Endodermal cell (in vitro differentiated cells): ENCODE data around the gene PDHB. TPM values are rescaled to one million over a fixed set of nuclear protein-coding genes. Genes with fewer than 3 reads are reported as not detected.

ENCODE experiments used
- DNase-seq: peaks from one replicate; pipeline ENCODE4 v3.0.0-alpha.2; 2017
- H3K27ac ChIP-seq: 2 replicates; pipeline ENCODE4 v1.5.1; 2013; ENCODE audit warnings: mild to moderate bottlenecking, low read depth, low read length, moderate library complexity
- H3K27me3 ChIP-seq: 2 replicates; pipeline ENCODE4 v1.6.1; 2013; ENCODE audit warnings: mild to moderate bottlenecking, low read length, moderate library complexity; ENCODE audit not compliant: insufficient read depth, control insufficient read depth, poor library complexity, severe bottlenecking
- H3K36me3 ChIP-seq: 2 replicates; pipeline ENCODE4 v1.7.0; 2013; ENCODE audit warnings: mild to moderate bottlenecking, low read length, moderate library complexity; ENCODE audit not compliant: control insufficient read depth, insufficient read depth
- H3K4me1 ChIP-seq: one replicate; pipeline ENCODE4 v1.7.0; 2013; ENCODE audit warnings: low read length; ENCODE audit not compliant: control insufficient read depth, insufficient read depth
- H3K4me3 ChIP-seq: 2 replicates; pipeline ENCODE4 v1.5.1; 2013; ENCODE audit warnings: mild to moderate bottlenecking, low read length, moderate library complexity
- H3K9ac ChIP-seq: 2 replicates; pipeline ENCODE4 v1.6.1; 2013; ENCODE audit warnings: mild to moderate bottlenecking, low read length, moderate library complexity; ENCODE audit not compliant: poor library complexity, severe bottlenecking; ENCODE audit errors: extremely low read depth
- H3K9me3 ChIP-seq: 2 replicates; pipeline ENCODE4 v1.6.1; 2013; ENCODE audit warnings: mild to moderate bottlenecking, low read length, moderate library complexity; ENCODE audit not compliant: control insufficient read depth
- H3K27ac Mint-ChIP-seq: 2 replicates; pipeline ENCODE4 v1.8.0; 2020; ENCODE audit warnings: mixed read lengths
- H3K27me3 Mint-ChIP-seq: 2 replicates; pipeline ENCODE4 v1.8.0; 2021; ENCODE audit warnings: mild to moderate bottlenecking, mixed read lengths; ENCODE audit not compliant: insufficient read depth
- H3K36me3 Mint-ChIP-seq: 2 replicates; pipeline ENCODE4 v1.8.0; 2020; ENCODE audit warnings: low read depth, mixed read lengths
- H3K4me1 Mint-ChIP-seq: 2 replicates; pipeline ENCODE4 v1.8.0; 2020; ENCODE audit warnings: mixed read lengths
- H3K4me3 Mint-ChIP-seq: 2 replicates; pipeline ENCODE4 v1.8.0; 2020; ENCODE audit warnings: mild to moderate bottlenecking, moderate library complexity, mixed read lengths
- H3K9me3 Mint-ChIP-seq: 2 replicates; pipeline ENCODE4 v1.8.0; 2020; ENCODE audit warnings: mild to moderate bottlenecking, mixed read lengths
- CTCF ChIP-seq: fragments of 200-600 bp; sonication (generic); conservative IDR thresholded peaks from 2 replicates; pipeline ENCODE4 v1.5.0; 2021; ENCODE audit warnings: antibody characterized with exemption, mild to moderate bottlenecking
- WGBS, 2 experiments: methylation state at CpG; one replicate each; pipeline versions ENCODE4 v1.1.5 to v1.1.7; 2013; ENCODE audit warnings: missing lambda C conversion rate in 2 of 2, mixed read lengths in 1 of 2; ENCODE audit not compliant: insufficient coverage in 1 of 2, insufficient read length in 1 of 2; 5-methylcytosine and 5-hydroxymethylcytosine counted together
- total RNA-seq, 2 donors: library from RNA; stranded (reverse); fragmentation: NEBNext Ultra II Directional in 1 of 2; extraction: Animal tissue kit (Norgen Biotek cat#: 25700) in 1 of 2; gene quantifications; 2 replicates in 1 of 2; 3 replicates in 1 of 2; pipeline ENCODE4 v1.2.1, GENCODE V29; 2021

The PDHB gene
- total RNA-seq, 2 donors from 2014 or later, result 127 to 159 TPM

DNA sequence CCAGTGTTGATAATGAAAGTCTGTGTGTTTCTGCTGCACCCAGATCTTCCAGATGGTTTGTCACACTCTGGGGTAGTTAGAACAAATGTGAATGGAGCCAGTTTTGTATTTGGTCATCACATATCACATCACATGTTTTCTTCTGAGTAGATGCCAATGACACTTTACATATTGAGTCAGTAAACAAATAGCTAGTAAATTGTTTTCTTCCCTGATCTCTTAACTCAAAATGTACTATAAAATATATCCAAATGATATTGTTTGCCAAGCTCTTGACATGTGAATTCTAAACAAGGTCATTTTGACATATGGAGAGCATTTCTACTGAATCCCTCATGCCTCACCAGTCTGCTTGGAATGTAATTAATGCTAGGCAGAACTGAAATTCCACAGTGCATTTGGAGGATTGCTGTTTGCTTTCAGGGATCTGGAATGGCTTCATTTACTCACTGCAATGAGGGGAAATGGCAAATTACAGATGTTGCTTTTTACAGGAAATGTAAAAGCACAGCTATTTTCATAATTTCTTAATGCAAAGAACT, 45.0 kb downstream of the PDHB start:
- Mint-ChIP-seq H3K27ac (no peak overlapping the region), H3K4me3 (no peak overlapping the region), H3K36me3 (peaks cover 2% of the 10 kb centered on the region), H3K27me3 (no peaks in the 10 kb centered on the region), H3K4me1 (peaks cover 52% of the 10 kb centered on the region), H3K9me3 (no peaks in the 10 kb centered on the region)
- Histone ChIP-seq H3K4me3 (no peak overlapping the region), H3K27ac (no peak overlapping the region), H3K27me3 (no peaks in the 10 kb centered on the region), H3K9ac (no peak overlapping the region), H3K9me3 (no peaks in the 10 kb centered on the region), H3K4me1 (peaks cover 5% of the 10 kb centered on the region), H3K36me3 (no peaks in the 10 kb centered on the region)
- no peak for DNase-seq
- no peak for TF ChIP-seq CTCF

DNA sequence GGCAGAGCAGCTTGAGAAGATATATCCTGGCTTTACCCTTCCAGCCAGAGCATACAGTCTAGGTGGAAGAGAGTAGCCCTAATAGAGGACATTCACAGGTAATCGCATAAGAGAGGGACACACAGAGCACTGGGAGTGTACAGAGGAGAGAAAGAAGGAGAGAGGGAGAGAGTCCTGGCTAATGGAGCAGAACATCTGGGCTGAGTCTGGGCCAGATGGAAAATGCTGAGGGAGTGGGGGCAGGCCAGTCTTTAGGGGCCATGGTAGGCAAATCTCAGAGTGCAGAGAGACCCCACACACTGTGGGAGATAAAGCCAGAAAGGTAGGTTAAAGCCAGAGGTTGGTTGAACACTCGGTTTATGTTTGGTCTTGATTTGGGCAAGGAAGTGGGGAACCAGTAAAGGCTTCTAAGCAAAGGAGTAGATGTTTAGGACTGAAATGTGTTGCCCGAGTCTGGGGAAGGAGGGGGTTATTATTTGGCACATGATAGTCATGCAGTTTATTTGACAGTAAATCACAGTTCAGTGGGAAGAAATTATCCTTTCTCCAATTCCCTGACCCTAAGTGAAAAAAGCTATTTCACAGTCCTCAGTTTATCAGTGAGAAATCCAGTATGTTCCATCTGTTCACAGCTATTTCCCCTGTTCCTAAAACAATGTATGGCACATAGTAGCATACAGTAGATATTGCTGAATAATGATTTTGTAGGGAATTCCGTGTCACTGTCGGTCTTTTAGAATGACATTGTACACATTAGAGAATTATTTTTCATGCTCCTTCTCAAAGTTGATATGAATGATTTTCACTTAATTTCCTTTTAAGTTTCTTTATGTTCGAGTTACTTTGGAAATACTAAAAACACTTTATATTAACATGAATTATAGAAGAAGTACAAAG, 45.7 kb downstream of the PDHB start:
- H3K27ac Mint-ChIP-seq, result peak overlapping the region; percentile 49
- no peaks in the 10 kb centered on the region for H3K36me3 ChIP-seq
- H3K4me3 ChIP-seq, result no peak overlapping the region
- 91 to 92% methylated on average over 2 to 5 of the region's 6 CpGs for WGBS, 2 experiments
- peaks cover 55% of the 10 kb centered on the region for H3K4me1 Mint-ChIP-seq
- no peaks in the 10 kb centered on the region for H3K27me3 ChIP-seq
- H3K9me3 Mint-ChIP-seq, result no peaks in the 10 kb centered on the region
- no peaks in the 10 kb centered on the region for H3K27me3 Mint-ChIP-seq
- H3K4me3 Mint-ChIP-seq, result no peak overlapping the region
- H3K36me3 Mint-ChIP-seq, result peaks cover 2% of the 10 kb centered on the region
- no peak for DNase-seq
- no peaks in the 10 kb centered on the region for H3K9me3 ChIP-seq
- no peak overlapping the region for H3K9ac ChIP-seq
- no peak for TF ChIP-seq CTCF
- H3K27ac ChIP-seq, result no peak overlapping the region
- H3K4me1 ChIP-seq, result peaks cover 5% of the 10 kb centered on the region

DNA sequence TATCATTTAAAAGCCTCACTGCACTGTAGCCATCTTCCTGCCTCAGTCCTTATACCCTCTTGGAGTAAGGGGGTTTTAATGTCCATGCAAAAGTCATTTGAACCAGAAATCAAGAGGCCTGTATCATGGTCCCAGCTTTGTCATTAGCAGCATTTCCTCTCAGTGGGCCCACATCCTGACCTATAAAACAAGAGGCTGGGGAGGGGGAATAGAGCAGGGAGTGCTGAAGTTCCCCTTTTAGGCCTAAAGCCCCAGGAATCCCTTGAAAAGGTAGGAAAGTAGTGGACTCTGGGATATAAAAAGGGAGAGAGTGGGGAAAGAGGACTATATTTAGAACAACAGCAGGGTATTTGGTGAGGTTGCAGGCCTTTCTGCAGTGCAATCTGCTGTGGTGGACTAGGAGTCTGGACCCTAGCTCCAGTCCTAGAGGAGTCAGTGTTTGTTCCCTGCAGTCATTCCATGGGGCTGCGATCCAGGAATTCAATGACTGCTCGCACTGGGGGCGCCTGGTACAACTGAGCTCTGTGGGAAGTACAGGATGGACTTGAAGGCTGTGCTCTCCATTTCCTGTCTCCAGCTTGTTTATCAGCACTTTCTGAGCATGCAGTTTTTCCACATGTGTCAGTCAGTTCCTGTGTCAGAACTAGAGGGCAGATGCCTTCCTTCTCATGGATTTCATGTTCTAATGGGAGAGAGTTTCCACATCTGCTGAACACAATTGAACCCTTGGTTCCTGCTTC, 46.8 kb downstream of the PDHB start:
- H3K27me3 ChIP-seq, result no peaks in the 10 kb centered on the region
- 82 to 85% methylated on average over 3 of the region's 3 CpGs for WGBS, 2 experiments
- TF ChIP-seq CTCF, result no peak
- Mint-ChIP-seq H3K36me3 (no peaks in the 10 kb centered on the region), H3K27me3 (no peaks in the 10 kb centered on the region), H3K4me3 (no peak overlapping the region), H3K27ac (peak overlapping the region; percentile 10), H3K4me1 (peaks cover 49% of the 10 kb centered on the region), H3K9me3 (no peaks in the 10 kb centered on the region)
- H3K4me3 ChIP-seq, result no peak overlapping the region
- H3K4me1 ChIP-seq, result peaks cover 5% of the 10 kb centered on the region
- H3K9ac ChIP-seq, result no peak overlapping the region
- H3K27ac ChIP-seq, result peak overlapping the region; percentile 33
- no peaks in the 10 kb centered on the region for H3K9me3 ChIP-seq
- no peak for DNase-seq
- H3K36me3 ChIP-seq, result no peaks in the 10 kb centered on the region
